HG02623 (cell line): Measurements from ENCODE around the gene AUTS2.
"Not testable (repeated sequence)": the region's sequence is repeated elsewhere in the genome, so short reads cannot be mapped to it uniquely, and the experiment has no call there.

Source experiments
- ATAC-seq: cut with Tn5 transposase; IDR thresholded peaks from one replicate; pipeline ENCODE4 v1.9.1; 2021; ENCODE audit warnings: moderate library complexity; ENCODE audit not compliant: unreplicated experiment

The AUTS2 gene

DNA sequence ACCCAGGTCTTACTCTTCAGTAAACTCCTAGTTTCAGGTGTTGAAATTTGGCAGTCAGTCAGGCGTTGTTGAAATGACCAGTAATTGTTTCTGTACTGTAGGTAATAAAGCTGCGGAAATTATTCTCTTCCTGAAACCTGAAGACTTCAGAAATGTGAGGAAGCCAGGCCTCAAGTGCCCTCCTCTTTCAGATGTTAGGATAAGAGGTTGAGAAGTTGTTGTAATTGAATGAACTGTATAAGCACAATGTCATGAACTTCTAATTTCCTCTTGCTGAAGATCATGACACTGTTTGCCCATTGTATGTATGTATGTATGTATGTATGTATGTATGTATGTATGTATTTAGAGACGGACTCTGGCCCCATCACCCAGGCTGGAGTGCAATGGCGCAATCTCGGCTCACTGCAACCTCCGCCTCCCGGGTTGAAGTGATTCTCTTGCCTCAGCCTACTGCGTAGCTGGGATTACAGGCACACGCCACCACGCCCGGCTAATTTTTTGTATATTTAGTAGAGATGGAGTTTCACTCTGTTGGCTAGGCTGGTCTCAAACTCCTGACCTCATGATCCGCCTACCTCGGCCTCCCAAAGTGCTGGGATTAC is 1131.4 kb downstream of the AUTS2 start:
- not testable (repeated sequence) for ATAC-seq

DNA sequence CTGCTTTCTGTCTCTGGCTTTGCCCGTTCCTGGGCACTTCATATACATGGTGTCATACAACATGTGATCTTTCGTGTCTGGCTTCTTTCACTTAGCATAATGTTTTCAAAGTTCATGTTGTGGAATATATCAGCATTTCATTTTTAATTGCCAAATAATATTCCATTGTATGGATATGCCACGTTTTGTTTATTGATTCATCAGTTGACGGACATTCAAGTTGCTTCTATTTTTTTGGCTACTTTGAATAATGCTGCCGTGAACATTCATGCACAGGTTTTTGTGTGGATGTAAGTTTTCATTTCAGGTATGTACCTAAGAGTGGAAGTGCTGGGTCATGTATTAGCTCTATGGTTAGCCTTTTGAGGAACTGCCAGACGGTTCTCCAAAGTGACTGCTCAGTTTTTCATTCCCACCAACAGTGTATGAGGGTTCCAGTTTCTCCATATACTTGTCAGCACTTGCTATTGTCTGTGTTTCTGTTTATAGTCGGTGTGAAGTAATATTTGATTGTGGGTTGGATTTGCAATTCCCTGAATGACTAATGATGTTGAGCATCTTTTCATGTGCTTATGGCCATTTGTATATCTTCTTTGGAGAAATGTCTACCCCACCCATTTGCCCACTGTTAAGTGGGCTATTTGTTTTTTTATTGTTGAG is 1132.3 kb downstream of the AUTS2 start:
- no peak for ATAC-seq

DNA sequence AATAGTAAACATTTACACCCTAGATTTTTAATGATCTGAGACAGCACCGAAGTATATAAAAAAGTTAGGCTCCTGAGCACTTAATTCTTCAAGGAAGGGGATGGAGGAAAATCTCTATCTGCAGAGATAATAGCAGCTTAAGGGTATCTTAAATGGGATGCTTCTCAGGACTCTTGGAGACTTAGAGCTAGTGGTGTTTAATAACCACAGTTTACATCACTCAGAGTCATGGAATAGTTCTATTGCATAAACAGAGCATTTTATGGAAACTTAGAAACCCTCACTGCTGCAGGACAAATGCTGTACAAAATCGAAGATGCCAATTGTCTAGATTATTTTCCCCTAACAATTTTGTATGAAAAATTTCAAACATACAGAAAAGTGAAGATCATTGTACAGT is 1134.8 kb downstream of the AUTS2 start:
- ATAC-seq = no peak

- ATAC-seq = no peak
Observed at GRCh38 chr7:70734411-70734810, 1136.1 kb downstream of the AUTS2 start.

DNA sequence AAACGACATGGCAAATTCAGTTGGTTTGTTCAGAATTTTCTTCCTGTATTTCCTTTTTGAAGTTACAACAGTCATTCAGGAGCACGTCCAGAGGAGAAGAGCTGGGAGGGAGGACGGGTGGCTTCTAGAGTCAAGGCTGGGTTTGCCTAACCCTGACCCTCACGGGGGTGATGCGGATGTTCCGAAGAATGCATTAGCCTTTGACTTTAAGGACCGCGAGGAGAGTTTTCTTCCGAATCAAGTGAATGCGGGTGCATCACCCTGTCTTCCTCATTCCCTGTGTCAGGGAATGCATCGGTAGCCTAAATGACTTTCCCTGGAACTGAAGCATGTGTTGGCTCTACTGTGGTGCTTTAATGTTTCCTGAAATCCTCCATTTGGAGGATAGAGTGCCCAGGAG is 1137.0 kb downstream of the AUTS2 start:
- ATAC-seq = no peak

DNA sequence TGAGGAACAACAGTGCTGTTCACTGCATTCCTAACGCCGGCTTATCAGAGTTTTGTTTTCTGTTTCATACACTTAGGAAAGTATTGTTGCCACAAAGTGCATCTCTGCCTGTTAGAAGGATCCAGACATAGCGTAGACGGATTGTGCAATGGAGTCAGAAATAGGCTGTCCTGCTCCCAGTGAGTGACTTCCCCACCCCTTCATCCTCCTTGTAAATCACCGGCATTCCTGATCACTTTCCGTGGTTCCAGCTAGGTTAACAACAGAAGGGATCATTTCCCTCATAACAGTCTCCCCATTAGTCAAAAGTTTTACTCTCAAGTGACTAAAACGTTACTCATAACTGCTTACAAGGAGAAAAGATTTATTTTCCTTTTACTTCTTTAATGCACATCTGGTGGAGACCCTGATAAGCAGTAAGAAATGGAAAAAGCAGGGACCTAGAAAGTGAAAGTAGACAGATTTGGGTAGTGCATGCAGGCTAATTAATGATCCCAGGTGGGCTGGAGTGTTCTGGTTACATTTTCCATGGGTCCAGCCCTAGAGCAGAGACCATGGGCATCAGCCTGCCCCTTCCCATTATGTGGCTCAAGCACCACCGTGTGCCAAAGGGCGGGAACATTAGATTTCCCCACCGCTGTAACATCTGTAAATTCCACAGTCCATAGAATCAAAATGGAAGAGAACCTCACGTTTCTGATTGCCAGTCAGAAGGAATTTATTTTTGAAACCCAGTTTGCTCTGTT is 1138.6 kb downstream of the AUTS2 start:
- ATAC-seq = no peak

GRCh38 chr7:70738151-70738885 is 1140.0 kb downstream of the AUTS2 start:
- no peak for ATAC-seq

DNA sequence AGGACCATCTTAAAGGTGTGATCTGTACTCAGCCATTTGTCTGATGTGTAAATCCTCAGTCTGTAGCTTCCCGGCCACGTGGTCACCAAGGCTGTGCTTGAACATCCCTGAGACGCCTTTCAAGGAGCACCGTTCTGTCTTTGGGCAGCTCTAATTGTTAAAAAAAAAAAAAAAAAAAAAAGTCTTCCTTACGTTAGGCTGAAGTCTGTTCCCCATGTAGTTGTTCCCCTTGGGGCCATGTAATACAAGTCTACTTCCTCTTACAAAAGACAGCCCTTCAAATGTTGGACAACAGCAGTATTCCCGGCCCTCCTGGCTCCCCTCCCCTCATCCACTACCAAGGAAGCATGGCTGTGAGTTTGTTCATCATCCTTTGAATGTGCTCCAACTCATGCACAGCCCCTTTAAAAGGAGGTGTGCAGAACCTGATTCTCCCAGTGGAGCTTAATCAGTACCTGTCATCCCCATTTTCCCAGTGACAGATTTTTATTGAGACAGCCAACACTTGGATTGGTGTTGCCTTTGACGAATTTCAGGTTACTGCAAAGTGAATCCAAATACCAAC is 1141.5 kb downstream of the AUTS2 start:
- no peak for ATAC-seq

DNA sequence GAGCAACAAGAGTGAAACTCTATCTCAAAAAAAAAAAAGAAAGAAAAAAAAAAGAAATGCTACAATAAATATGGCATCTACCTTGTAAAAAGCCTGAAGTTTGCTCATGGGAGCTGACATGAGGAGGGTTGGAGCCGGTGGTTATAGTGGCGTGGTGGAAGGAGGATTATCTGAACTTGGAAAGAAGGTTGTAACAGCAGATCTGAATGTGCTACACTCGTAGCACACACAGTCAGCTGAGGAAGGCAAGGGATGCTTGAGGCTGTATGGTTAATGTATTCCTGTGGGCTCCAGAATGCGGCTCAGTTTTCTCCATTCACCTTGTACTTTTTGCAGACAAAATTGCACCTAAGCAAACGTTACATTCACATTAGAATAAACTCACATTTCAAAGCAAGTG is 1143.4 kb downstream of the AUTS2 start:
- ATAC-seq = no peak

GRCh38 chr7:70743531-70744325 is 1145.5 kb downstream of the AUTS2 start:
- no peak for ATAC-seq

GRCh38 chr7:70744492-70744891 is 1146.2 kb downstream of the AUTS2 start:
- ATAC-seq = no peak

- no peak for ATAC-seq
Observed at GRCh38 chr7:70749831-70750230, 1151.6 kb downstream of the AUTS2 start.

- no peak for ATAC-seq
Observed at GRCh38 chr7:70751895-70752294, 1153.6 kb downstream of the AUTS2 start.

DNA sequence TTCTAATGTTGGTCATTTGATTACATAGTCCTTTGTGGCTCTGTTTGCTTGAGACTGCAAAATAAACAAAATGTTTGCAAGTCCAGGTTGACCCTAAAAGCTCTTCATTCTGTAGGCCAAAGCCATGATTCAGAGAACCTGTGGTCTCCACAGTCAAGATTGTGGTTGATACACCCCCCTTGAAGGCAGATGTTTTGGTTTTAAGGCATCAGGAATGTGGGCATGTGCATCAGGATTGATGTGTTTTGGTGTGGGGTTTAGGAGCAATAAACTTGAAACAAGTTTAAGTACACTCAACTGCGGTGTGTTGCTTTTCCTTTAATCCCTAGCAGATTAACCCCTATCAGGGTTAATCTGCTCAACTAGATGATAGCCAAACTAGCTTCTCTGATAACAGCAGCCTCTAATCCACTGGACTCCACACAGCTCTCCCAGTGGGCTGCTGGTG is 1154.5 kb downstream of the AUTS2 start:
- no peak for ATAC-seq

DNA sequence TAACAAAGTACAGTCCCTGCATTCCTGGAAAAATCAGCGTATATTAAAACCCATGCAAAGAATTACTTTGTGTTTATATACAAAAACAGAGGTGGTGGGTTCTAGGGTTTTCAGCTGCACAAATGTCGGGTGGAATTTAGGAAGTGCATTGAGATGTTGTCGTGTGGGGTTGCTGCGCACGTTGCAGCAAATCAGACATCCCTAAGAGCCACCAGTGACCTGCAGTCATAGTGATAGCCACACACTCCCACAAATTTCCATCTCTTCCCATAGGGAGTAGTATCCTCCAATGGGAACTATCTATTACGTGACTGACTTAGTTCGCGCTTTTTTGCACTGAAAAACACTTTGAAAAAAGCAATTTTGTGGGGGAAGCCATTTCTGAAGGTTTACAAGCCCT is 1158.5 kb downstream of the AUTS2 start:
- no peak for ATAC-seq

DNA sequence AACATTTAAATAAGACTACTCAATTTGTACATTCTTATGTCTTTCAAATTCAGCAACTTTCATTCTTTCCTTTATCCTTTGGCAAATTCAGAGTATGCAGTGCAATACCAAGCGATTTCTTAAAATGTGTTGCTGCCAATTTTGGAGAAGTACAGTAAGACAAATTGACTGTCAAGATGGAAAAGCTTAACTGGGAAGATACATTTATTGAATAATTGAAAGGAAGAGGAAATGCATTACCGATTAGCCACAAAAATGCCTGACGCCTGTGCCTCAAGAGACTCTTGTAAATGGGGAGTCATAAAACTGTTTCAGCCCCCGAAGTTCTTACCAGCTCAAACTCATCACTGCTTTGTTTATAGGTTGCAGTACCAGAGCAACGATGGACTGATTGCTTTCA is 1160.4 kb downstream of the AUTS2 start:
- no peak for ATAC-seq

GRCh38 chr7:70759674-70760073 is 1161.4 kb downstream of the AUTS2 start:
- ATAC-seq = no peak

GRCh38 chr7:70761711-70762328 is 1163.5 kb downstream of the AUTS2 start:
- no peak for ATAC-seq

- no peak for ATAC-seq
Observed at GRCh38 chr7:70762696-70763095, 1164.4 kb downstream of the AUTS2 start.
